AG04450 (cell line): ENCODE measurements around the gene AMBN. TPM values are rescaled to one million over a fixed set of nuclear protein-coding genes. Genes with fewer than 3 reads are reported as not detected.

ENCODE experiments used
- CTCF ChIA-PET: fragments of 300-600, 350-600 bp; formaldehyde crosslinking; extraction: SDS; loops from one replicate; lab custom pipeline; 2022; ENCODE audit warnings: antibody characterized with exemption, inconsistent platforms; lab: Charles Lee
- POLR2A ChIA-PET: fragments of 350-600 bp; formaldehyde crosslinking; extraction: SDS; loops from one replicate; lab custom pipeline; 2021; ENCODE audit warnings: antibody characterized with exemption, inconsistent platforms; lab: Yijun Ruan, JAX
- DNase-seq: peaks from one replicate; pipeline ENCODE4 v3.0.0-alpha.2; 2011; ENCODE audit warnings: low read depth, low spot score
- H3K27ac ChIP-seq: one replicate; pipeline ENCODE4 v1.5.1; 2012; ENCODE audit warnings: low read depth, low read length, control low read depth
- H3K27me3 ChIP-seq: one replicate; pipeline ENCODE4 v1.6.0; 2012; ENCODE audit warnings: low read length; ENCODE audit not compliant: control insufficient read depth, insufficient read depth
- H3K4me3 ChIP-seq: 2 replicates; pipeline ENCODE4 v1.5.1; 2011; ENCODE audit warnings: mild to moderate bottlenecking, low read depth, low read length, control low read depth
- H3K9me3 ChIP-seq: 2 replicates; pipeline ENCODE4 v1.5.1; 2012; ENCODE audit warnings: low read length; ENCODE audit not compliant: control insufficient read depth, insufficient read depth
- CTCF ChIP-seq: IDR thresholded peaks from 2 replicates; pipeline ENCODE4 v1.5.1; 2011; ENCODE audit warnings: low read depth, low read length, control low read depth, inconsistent platforms
- polyA plus RNA-seq: library from polyadenylated mRNA; depleted of rRNA; stranded (reverse); fragments of >200 nt; gene quantifications from 2 replicates; pipeline ENCODE4 v1.2.3, GENCODE V29; 2011

The AMBN gene
- polyA plus RNA-seq, 1 experiment, result not detected

- CTCF ChIA-PET, result interaction anchor here (2.8 kb wide), 1 partner anchor 24 kb away, joined by 12 read pairs; no protein-coding TSS in a partner anchor
- H3K4me3 ChIP-seq, result no peak within 1 kb of the TSS
- POLR2A ChIA-PET, result no interaction called here
- no peak within 1 kb of the TSS for H3K27ac ChIP-seq
- H3K27me3 ChIP-seq, result no peaks in the 10 kb centered on the region
- H3K9me3 ChIP-seq, result no peaks in the 10 kb centered on the region
- TF ChIP-seq CTCF, result no peak
- DNase-seq, result no peak
Measured at GRCh38 chr4:70628444-70628843, 36.4 kb downstream of the AMBN start, which contains the start of gene ENAM. Gene ENAM (plus strand): TSS chr4:70628744. CDS start chr4:70629501, 757 bp downstream.

GRCh38 chr4:70629469-70630090 lies 37.5 kb downstream of the AMBN start:
- POLR2A ChIA-PET, result no interaction called here
- DNase-seq, result no peak
- CTCF ChIA-PET, result interaction anchor here (2.8 kb wide), 1 partner anchor 23 kb away, joined by 12 read pairs; no protein-coding TSS in a partner anchor
- H3K27me3 ChIP-seq, result no peaks in the 10 kb centered on the region
- no peak for TF ChIP-seq CTCF
- no peak overlapping the region for H3K4me3 ChIP-seq
- no peak overlapping the region for H3K27ac ChIP-seq
- no peaks in the 10 kb centered on the region for H3K9me3 ChIP-seq

- Histone ChIP-seq H3K27me3 (no peaks in the 10 kb centered on the region), H3K9me3 (no peaks in the 10 kb centered on the region), H3K27ac (no peak overlapping the region), H3K4me3 (no peak overlapping the region)
- ChIA-PET CTCF (interaction anchor here (2.8 kb wide), 1 partner anchor 22 kb away, joined by 12 read pairs; no protein-coding TSS in a partner anchor), POLR2A (no interaction called here)
- DNase-seq, result no peak
- TF ChIP-seq CTCF, result no peak
Measured at GRCh38 chr4:70630162-70630561, 38.1 kb downstream of the AMBN start.

- Histone ChIP-seq H3K27me3 (no peaks in the 10 kb centered on the region), H3K27ac (no peak overlapping the region), H3K4me3 (no peak overlapping the region), H3K9me3 (no peaks in the 10 kb centered on the region)
- no peak for TF ChIP-seq CTCF
- POLR2A ChIA-PET, result no interaction called here
- no peak for DNase-seq
- CTCF ChIA-PET, result interaction anchor here (1.4 kb wide), 1 partner anchor 20 kb away, joined by 3 read pairs; no protein-coding TSS in a partner anchor
Measured at GRCh38 chr4:70632028-70632427, 40.0 kb downstream of the AMBN start.

- CTCF ChIA-PET, result interaction anchor here (1.3 kb wide), 1 partner anchor 17 kb away, joined by 5 read pairs; no protein-coding TSS in a partner anchor
- no peaks in the 10 kb centered on the region for H3K9me3 ChIP-seq
- TF ChIP-seq CTCF, result no peak
Measured at GRCh38 chr4:70634482-70634881, 42.4 kb downstream of the AMBN start.

More at GRCh38 chr4:70634482-70634881, 42.4 kb downstream of the AMBN start:
- POLR2A ChIA-PET, result no interaction called here
- no peak for DNase-seq
- Histone ChIP-seq H3K4me3 (no peak overlapping the region), H3K27me3 (no peaks in the 10 kb centered on the region), H3K27ac (no peak overlapping the region)
